HG03439 (cell line): ENCODE data around the gene IREB2.
A peak's percentile ranks its signal among the peaks of the same experiment; 100 is the strongest.
"Not testable (repeated sequence)": the region's sequence is repeated elsewhere in the genome, so short reads cannot be mapped to it uniquely, and the experiment has no call there.

ENCODE experiments used
- ATAC-seq: cut with Tn5 transposase; IDR thresholded peaks from one replicate; pipeline ENCODE4 v1.9.1; 2021; ENCODE audit warnings: mild to moderate bottlenecking, moderate library complexity; ENCODE audit not compliant: unreplicated experiment

IREB2 gene

GRCh38 chr15:78437762-78438618 lies at the start of gene IREB2:
Gene IREB2 (plus strand): TSS chr15:78438216. CDS start chr15:78438338, 122 bp downstream.
- ATAC-seq: peak; percentile 80

GRCh38 chr15:78388865-78389264 lies 49.2 kb upstream of the IREB2 start:
- ATAC-seq: no peak

DNA sequence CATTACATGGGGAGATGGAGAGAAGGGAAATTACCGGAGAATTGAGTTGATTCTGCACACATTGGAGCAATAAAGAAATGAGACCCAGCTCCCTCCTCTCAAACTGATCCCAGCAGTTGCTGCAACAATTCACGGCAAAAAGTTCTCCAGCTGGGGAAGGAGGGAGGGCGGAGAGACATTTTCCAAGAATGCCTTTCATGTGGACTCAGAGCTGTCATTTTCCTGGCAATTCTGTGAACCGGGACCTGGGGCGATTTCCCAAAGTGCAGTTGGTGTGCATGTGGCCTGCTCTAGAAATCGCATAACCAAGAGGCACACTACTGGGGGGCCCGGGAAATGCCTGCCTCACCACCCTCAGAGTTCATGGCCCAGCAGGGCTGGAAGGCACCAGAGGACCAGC lies 48.7 kb upstream of the IREB2 start:
- no peak for ATAC-seq

DNA sequence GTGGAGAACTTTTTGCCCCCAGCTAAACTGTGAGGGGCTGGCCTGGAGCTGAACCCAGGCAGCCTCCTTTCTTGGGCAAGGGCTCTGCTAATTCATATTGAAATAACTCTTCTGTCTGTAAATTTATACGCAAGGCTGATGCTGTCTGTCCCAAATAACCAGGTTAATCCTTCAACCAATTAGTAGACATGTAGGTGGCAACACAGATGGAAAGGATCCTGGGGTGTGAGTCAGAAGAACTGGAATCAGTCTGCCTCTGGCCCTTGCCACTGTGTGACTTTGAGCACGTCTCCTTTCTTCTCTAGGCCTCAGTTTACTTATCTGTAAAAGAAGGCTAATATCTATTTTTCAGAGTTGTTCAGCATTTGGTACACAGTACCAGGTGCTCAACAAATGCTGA lies 48.3 kb upstream of the IREB2 start:
- ATAC-seq: no peak

DNA sequence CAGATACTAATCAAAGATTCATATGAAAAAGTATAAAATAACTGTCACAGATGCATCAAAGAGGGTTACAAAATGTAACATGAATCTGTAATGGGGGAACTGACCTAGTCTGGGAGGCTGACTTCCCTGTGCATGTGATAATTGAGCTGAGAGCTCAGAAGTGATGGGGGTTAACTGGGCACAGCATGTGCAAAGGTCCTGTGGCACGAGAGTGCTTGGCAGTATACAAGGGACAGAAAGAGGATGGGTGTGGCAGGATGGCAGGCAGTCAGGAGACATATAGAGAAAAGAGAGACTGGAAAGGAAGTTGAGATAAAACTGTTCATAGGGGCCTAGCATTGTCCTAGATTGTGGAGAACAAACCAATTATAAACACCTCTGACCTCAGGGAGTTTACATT lies 47.8 kb upstream of the IREB2 start:
- no peak for ATAC-seq

- ATAC-seq: no peak
Measured at GRCh38 chr15:78390826-78391225, 47.2 kb upstream of the IREB2 start.

DNA sequence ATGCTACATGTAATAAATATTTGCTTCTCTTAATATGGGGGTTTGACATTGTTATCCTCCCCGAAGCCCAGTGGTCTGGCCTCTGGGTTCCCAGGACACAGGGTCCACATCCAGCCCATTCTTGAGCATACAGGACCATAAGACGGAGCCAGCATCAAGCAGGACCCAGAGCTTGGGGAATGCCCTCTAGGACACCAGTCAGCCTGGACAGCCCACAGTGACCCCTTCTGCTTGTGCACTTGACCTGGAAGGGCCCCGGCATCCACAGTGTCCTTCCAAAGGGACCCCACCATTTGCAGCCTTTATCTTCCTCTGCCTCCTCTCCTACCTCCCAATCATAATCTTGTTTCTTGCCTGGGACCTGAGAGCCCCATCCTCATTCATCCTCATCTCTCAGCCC lies 46.2 kb upstream of the IREB2 start:
- no peak for ATAC-seq

GRCh38 chr15:78392430-78392829 lies 45.6 kb upstream of the IREB2 start:
- ATAC-seq: no peak

- ATAC-seq: no peak
Measured at GRCh38 chr15:78393137-78393536, 44.9 kb upstream of the IREB2 start.

DNA sequence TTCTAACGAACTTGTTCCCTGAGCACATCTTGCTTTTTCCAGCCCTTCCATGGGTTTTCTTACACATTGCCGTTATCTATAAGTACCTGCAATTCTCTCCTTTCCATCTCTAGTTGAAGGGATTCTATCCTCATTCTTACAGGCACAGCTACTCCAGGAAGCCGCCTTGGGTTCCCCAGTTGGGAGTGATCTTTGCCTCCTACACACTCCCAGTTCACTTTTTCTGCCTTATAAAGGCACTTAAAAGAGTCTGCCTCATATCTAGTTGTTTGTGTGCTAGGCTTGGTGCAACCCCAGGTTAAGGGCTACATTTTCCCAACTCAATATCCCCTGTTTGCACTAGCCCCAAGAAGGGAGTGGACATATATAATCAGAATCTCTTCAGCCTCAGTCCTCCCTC lies 44.0 kb upstream of the IREB2 start:
- ATAC-seq: no peak

GRCh38 chr15:78394981-78395616 lies 42.9 kb upstream of the IREB2 start:
- no peak for ATAC-seq

- ATAC-seq: no peak
Measured at GRCh38 chr15:78396186-78396814, 41.7 kb upstream of the IREB2 start.

DNA sequence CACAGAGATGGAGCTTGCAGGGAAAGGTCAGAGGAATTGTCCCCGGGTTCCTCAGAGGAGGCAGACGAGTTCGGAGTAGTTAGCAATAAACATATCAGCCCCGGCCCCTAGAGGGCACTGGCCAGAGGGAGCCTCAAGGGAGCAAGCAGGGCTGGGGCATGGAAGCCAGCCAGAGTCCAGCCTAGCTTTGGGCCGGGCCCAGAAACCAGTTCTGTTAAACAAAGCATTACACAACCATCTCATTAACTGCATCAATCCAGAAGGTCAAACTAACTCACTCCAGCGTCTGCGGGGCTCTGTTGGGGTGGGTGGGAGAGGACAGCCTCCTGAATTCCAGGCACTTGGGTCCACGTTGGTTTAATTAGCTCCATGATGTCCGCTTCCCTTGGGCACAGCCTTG lies 41.0 kb upstream of the IREB2 start:
- no peak for ATAC-seq

DNA sequence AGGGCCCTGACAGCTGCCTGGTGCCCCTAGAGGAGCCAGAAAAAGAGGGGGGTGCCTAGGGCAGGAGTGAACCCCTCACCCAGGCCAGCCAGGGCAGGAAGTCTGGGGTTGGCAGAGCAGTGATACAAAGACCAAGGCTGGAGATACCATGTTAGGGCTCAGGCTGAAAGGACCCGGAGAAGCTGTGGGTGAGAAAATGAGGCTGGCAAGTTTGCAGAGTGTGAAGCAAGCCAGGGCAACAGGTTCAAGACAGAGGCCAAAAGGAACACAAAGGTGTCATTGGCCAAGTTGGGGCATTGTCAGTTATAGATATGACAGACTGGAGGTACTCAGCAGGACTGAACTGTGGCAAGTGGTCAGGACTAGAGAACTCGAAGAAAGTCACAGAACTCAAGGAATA lies 40.6 kb upstream of the IREB2 start:
- no peak for ATAC-seq

GRCh38 chr15:78398076-78398825 lies 39.8 kb upstream of the IREB2 start:
- ATAC-seq: no peak

GRCh38 chr15:78399091-78399490 lies 38.9 kb upstream of the IREB2 start:
- ATAC-seq: no peak

- ATAC-seq: no peak
Measured at GRCh38 chr15:78402061-78402610, 35.9 kb upstream of the IREB2 start.

GRCh38 chr15:78404125-78404524 lies 33.9 kb upstream of the IREB2 start:
- ATAC-seq: no peak

DNA sequence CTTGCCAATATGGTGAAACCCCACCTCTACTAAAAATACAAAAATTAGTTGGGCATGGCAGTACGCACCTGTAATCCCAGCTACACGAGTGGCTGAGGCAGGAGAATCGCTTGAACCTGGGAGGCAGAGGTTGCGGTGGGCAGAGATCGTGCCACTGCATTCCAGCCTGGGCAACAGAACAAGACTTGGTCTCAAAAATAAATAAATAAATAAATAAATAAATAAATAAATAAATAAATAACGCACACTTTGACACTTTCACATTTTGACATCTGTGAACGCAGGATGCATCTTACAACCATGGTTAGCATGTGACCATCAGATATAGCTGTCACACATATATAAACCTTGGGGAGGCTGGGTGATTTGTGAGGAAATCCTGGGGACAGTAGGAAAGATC lies 33.2 kb upstream of the IREB2 start:
- ATAC-seq: not testable (repeated sequence)

- ATAC-seq: no peak
Measured at GRCh38 chr15:78405336-78405924, 32.6 kb upstream of the IREB2 start.
